CD4-positive, alpha-beta memory T cell (primary cell): Measurements from ENCODE around the gene DAB1. TPM values are rescaled to one million over a fixed set of nuclear protein-coding genes. Genes with fewer than 3 reads are reported as not detected.

Experiments
- CTCF ChIA-PET: fragments of 350-600 bp; sonication (Branson Sonifier 250); formaldehyde crosslinking; loops from one replicate; lab custom pipeline; 2021; ENCODE audit warnings: inconsistent platforms; ENCODE audit not compliant: partially characterized antibody; lab: Charles Lee
- POLR2A ChIA-PET: fragments of 350-600 bp; sonication (Branson Sonifier 250); formaldehyde crosslinking; loops from one replicate; lab custom pipeline; 2021; ENCODE audit not compliant: partially characterized antibody; lab: Charles Lee
- DNase-seq, 5 donors: peaks; one replicate each; pipeline versions ENCODE4 v3.0.0 to v3.0.0-alpha.2; 2020 to 2022; ENCODE audit warnings: mixed read lengths in 1 of 5
- H3K27ac ChIP-seq: one replicate; pipeline ENCODE4 v1.7.0; 2013; ENCODE audit warnings: low read depth, low read length
- H3K27me3 ChIP-seq: 2 replicates; pipeline ENCODE4 v1.7.0; 2013; ENCODE audit warnings: mild to moderate bottlenecking, low read length, moderate library complexity; ENCODE audit not compliant: insufficient read depth
- H3K36me3 ChIP-seq: 2 replicates; pipeline ENCODE4 v1.7.0; 2013; ENCODE audit warnings: mild to moderate bottlenecking, low read length, moderate library complexity; ENCODE audit not compliant: insufficient read depth
- H3K4me1 ChIP-seq: 2 replicates; pipeline ENCODE4 v1.7.0; 2013; ENCODE audit warnings: mild to moderate bottlenecking, low read length, moderate library complexity; ENCODE audit not compliant: insufficient read depth
- H3K4me3 ChIP-seq, 2 donors: one replicate each; pipeline ENCODE4 v1.7.0; 2013; ENCODE audit warnings: low read length in 2 of 2, mild to moderate bottlenecking in 1 of 2
- H3K9me3 ChIP-seq, 2 donors: one replicate each; pipeline ENCODE4 v1.7.0; 2013; ENCODE audit warnings: low read length in 2 of 2, control low read depth in 1 of 2; ENCODE audit not compliant: control insufficient read depth in 1 of 2
- H3K27ac Mint-ChIP-seq, 7 donors: one replicate each; pipeline ENCODE4 v1.8.0; 2020 to 2021; ENCODE audit warnings: mixed read lengths in 7 of 7, mild to moderate bottlenecking in 6 of 7, inconsistent platforms in 3 of 7, moderate library complexity in 3 of 7
- H3K27me3 Mint-ChIP-seq, 2 donors: one replicate each; pipeline ENCODE4 v1.8.0; 2020 to 2021; ENCODE audit warnings: mixed read lengths in 2 of 2
- H3K36me3 Mint-ChIP-seq, 2 donors: one replicate each; pipeline ENCODE4 v1.8.0; 2020 to 2021; ENCODE audit warnings: mixed read lengths in 2 of 2, inconsistent platforms in 1 of 2, mild to moderate bottlenecking in 1 of 2
- H3K4me1 Mint-ChIP-seq, 4 donors: one replicate each; pipeline ENCODE4 v1.8.0; 2020 to 2021; ENCODE audit warnings: mixed read lengths in 4 of 4, mild to moderate bottlenecking in 1 of 4
- H3K4me3 Mint-ChIP-seq, 8 donors: one replicate each; pipeline ENCODE4 v1.8.0; 2020 to 2021; ENCODE audit warnings: mixed read lengths in 8 of 8, mild to moderate bottlenecking in 7 of 8, moderate library complexity in 6 of 8, inconsistent platforms in 3 of 8
- H3K9me3 Mint-ChIP-seq, 8 donors: one replicate each; pipeline ENCODE4 v1.8.0; 2020 to 2021; ENCODE audit warnings: mixed read lengths in 8 of 8, mild to moderate bottlenecking in 5 of 8, inconsistent platforms in 3 of 8, moderate library complexity in 1 of 8
- intact Hi-C: fragments of 100-400 bp; cut with micrococcal nuclease; formaldehyde crosslinking; loops from one replicate; pipeline ENCODE4 v1.15.1; 2023
- polyA plus RNA-seq, 2 donors: library from polyadenylated mRNA; unstranded; fragments of 300-500 nt; fragmentation: Illumina TruSeq; gene quantifications; one replicate each; pipeline ENCODE4 v1.2.3, GENCODE V29; 2021
- total RNA-seq, 2 experiments: library from RNA; stranded (reverse); gene quantifications; one replicate each; pipeline ENCODE4 v1.2.3, GENCODE V29; 2021

DAB1 gene
- total and polyA plus RNA-seq, 4 experiments from 2014 or later = 1.5 to 3.9 (median 3.2) TPM

- CTCF ChIA-PET = no interaction called here
- no peak for DNase-seq
- Mint-ChIP-seq H3K4me3 (no peak overlapping the region), H3K27ac (no peak overlapping the region), H3K36me3 (peaks cover 0 to 19% of the 10 kb centered on the region in 2 donors), H3K9me3 (peaks cover 0 to 2% (median 0%) of the 10 kb centered on the region in 8 donors), H3K4me1 (no peaks in the 10 kb centered on the region), H3K27me3 (peaks cover 0 to 2% of the 10 kb centered on the region in 2 donors)
- H3K27me3 ChIP-seq = no peaks in the 10 kb centered on the region
- no peak overlapping the region for H3K27ac ChIP-seq
- no peaks in the 10 kb centered on the region for H3K4me1 ChIP-seq
- H3K9me3 ChIP-seq = no peaks in the 10 kb centered on the region
- POLR2A ChIA-PET = interaction anchor here (1.3 kb wide), 1 partner anchor 9 kb away, joined by 3 read pairs; no protein-coding TSS in a partner anchor
- H3K36me3 ChIP-seq = no peaks in the 10 kb centered on the region
- intact Hi-C loops = no loop called here
- H3K4me3 ChIP-seq = no peak overlapping the region
These were observed 377.4 kb downstream of the DAB1 start for GRCh38 chr1:57046462-57046861.

- H3K4me3 ChIP-seq = no peak overlapping the region
- peaks cover 0 to 2% of the 10 kb centered on the region in 2 donors for H3K27me3 Mint-ChIP-seq
- no peaks in the 10 kb centered on the region for H3K36me3 ChIP-seq
- no peaks in the 10 kb centered on the region for H3K4me1 Mint-ChIP-seq
- H3K27ac ChIP-seq = no peak overlapping the region
- no peaks in the 10 kb centered on the region for H3K4me1 ChIP-seq
- CTCF ChIA-PET = no interaction called here
- DNase-seq = no peak
- H3K27ac Mint-ChIP-seq = no peak overlapping the region
- POLR2A ChIA-PET = no interaction called here
- H3K27me3 ChIP-seq = no peaks in the 10 kb centered on the region
- H3K36me3 Mint-ChIP-seq = peaks cover 0 to 5% of the 10 kb centered on the region in 2 donors
- no peak overlapping the region for H3K4me3 Mint-ChIP-seq
- intact Hi-C loops = no loop called here
- no peaks in the 10 kb centered on the region for H3K9me3 Mint-ChIP-seq
- no peaks in the 10 kb centered on the region for H3K9me3 ChIP-seq
These were observed 382.0 kb downstream of the DAB1 start for GRCh38 chr1:57041901-57042300.

- no peak for DNase-seq
- ChIA-PET CTCF (no interaction called here), POLR2A (no interaction called here)
- Mint-ChIP-seq H3K27ac (no peak overlapping the region), H3K36me3 (peaks cover 0 to 5% of the 10 kb centered on the region in 2 donors), H3K4me3 (no peak overlapping the region), H3K9me3 (peaks cover 0 to 2% (median 0%) of the 10 kb centered on the region in 8 donors), H3K4me1 (no peaks in the 10 kb centered on the region), H3K27me3 (peaks cover 0 to 3% of the 10 kb centered on the region in 2 donors)
- Histone ChIP-seq H3K4me1 (no peaks in the 10 kb centered on the region), H3K9me3 (no peaks in the 10 kb centered on the region), H3K4me3 (no peak overlapping the region), H3K27me3 (no peaks in the 10 kb centered on the region), H3K36me3 (no peaks in the 10 kb centered on the region), H3K27ac (no peak overlapping the region)
- intact Hi-C loops = no loop called here
These were observed 383.0 kb downstream of the DAB1 start for GRCh38 chr1:57040811-57041210.

- peaks cover 0 to 2% of the 10 kb centered on the region in 2 donors for H3K27me3 Mint-ChIP-seq
- Histone ChIP-seq H3K27me3 (no peaks in the 10 kb centered on the region), H3K9me3 (no peaks in the 10 kb centered on the region), H3K4me1 (no peaks in the 10 kb centered on the region), H3K36me3 (no peaks in the 10 kb centered on the region), H3K27ac (no peak overlapping the region), H3K4me3 (no peak overlapping the region)
- no peak overlapping the region for H3K27ac Mint-ChIP-seq
- H3K4me3 Mint-ChIP-seq = no peak overlapping the region
- H3K4me1 Mint-ChIP-seq = no peaks in the 10 kb centered on the region
- CTCF ChIA-PET = no interaction called here
- peaks cover 0 to 3% (median 0%) of the 10 kb centered on the region in 8 donors for H3K9me3 Mint-ChIP-seq
- intact Hi-C loops = no loop called here
- no peak for DNase-seq
- H3K36me3 Mint-ChIP-seq = peaks cover 0 to 12% of the 10 kb centered on the region in 2 donors
- POLR2A ChIA-PET = interaction anchor here (1.0 kb wide), 1 partner anchor 9 kb away, joined by 3 read pairs; no protein-coding TSS in a partner anchor
These were observed 386.9 kb downstream of the DAB1 start for GRCh38 chr1:57036641-57037579.

GRCh38 chr1:57034713-57035112 is 389.1 kb downstream of the DAB1 start:
- intact Hi-C loops = no loop called here
- H3K27ac Mint-ChIP-seq = no peak overlapping the region
- H3K36me3 ChIP-seq = no peaks in the 10 kb centered on the region
- no peaks in the 10 kb centered on the region for H3K9me3 ChIP-seq
- H3K27me3 ChIP-seq = no peaks in the 10 kb centered on the region
- peaks cover 0 to 2% of the 10 kb centered on the region in 2 donors for H3K27me3 Mint-ChIP-seq
- H3K36me3 Mint-ChIP-seq = peaks cover 2 to 12% of the 10 kb centered on the region in 2 donors
- CTCF ChIA-PET = no interaction called here
- H3K4me3 ChIP-seq = no peak overlapping the region
- no peak overlapping the region for H3K4me3 Mint-ChIP-seq
- DNase-seq = no peak
- H3K27ac ChIP-seq = no peak overlapping the region
- H3K9me3 Mint-ChIP-seq = peaks cover 0 to 3% (median under 1%) of the 10 kb centered on the region in 8 donors
- POLR2A ChIA-PET = no interaction called here
- H3K4me1 ChIP-seq = no peaks in the 10 kb centered on the region
- H3K4me1 Mint-ChIP-seq = no peaks in the 10 kb centered on the region

- peaks cover 0 to 9% (median 2%) of the 10 kb centered on the region in 8 donors for H3K9me3 Mint-ChIP-seq
- peaks cover 0 to 2% of the 10 kb centered on the region in 2 donors for H3K27me3 Mint-ChIP-seq
- H3K4me1 Mint-ChIP-seq = no peaks in the 10 kb centered on the region
- no peak for DNase-seq
- H3K4me3 ChIP-seq = no peak overlapping the region
- H3K27me3 ChIP-seq = no peaks in the 10 kb centered on the region
- ChIA-PET CTCF (no interaction called here), POLR2A (no interaction called here)
- no peak overlapping the region for H3K4me3 Mint-ChIP-seq
- intact Hi-C loops = no loop called here
- peaks cover 2 to 15% of the 10 kb centered on the region in 2 donors for H3K36me3 Mint-ChIP-seq
- H3K27ac ChIP-seq = no peak overlapping the region
- H3K36me3 ChIP-seq = no peaks in the 10 kb centered on the region
- H3K9me3 ChIP-seq = no peaks in the 10 kb centered on the region
- no peaks in the 10 kb centered on the region for H3K4me1 ChIP-seq
- no peak overlapping the region for H3K27ac Mint-ChIP-seq
These were observed 390.4 kb downstream of the DAB1 start for GRCh38 chr1:57033222-57034001.
